ENCODE data around the gene SLC4A4. TPM values are rescaled to one million over a fixed set of nuclear protein-coding genes. Genes with fewer than 3 reads are reported as not detected.

The SLC4A4 gene
- total and polyA plus RNA-seq, 2 of the 8 experiments (the other 6 are each of a cell fraction or from before 2014, with no cell fraction given): 0.67 to 2.8 TPM

GRCh38 chr4:71554025-71554424, 215.2 kb downstream of the SLC4A4 start:
- Histone ChIP-seq H2BK5ac (ENCODE audit: low read depth, low read length) (no peak overlapping the region), H2BK20ac (ENCODE audit: low read length) (no peak overlapping the region), H3K9me3 (ENCODE audit: insufficient read depth in 2 of 2, low read depth in 1 of 2, low read length in 1 of 2) (no peaks in the 10 kb centered on the region), H3K23me2 (ENCODE audit: low read depth, low read length) (no peaks in the 10 kb centered on the region), H4K8ac (ENCODE audit: extremely low read depth, insufficient read depth, low read length) (no peak overlapping the region), H3K4me3 (ENCODE audit: extremely low read depth in 1 of 4, insufficient read depth in 2 of 4, low read depth in 3 of 4, low read length in 4 of 4) (no peak overlapping the region), H3K27me3 (replicated peaks in 1 of 4; ENCODE audit: control insufficient read depth in 3 of 4, extremely low read depth in 1 of 4, insufficient read depth in 3 of 4, low read length in 3 of 4) (no peaks in the 10 kb centered on the region), H3K4me1 (replicated peaks in 1 of 4; ENCODE audit: control insufficient read depth in 3 of 4, insufficient read depth in 4 of 4, low read length in 3 of 4) (no peaks in the 10 kb centered on the region; a peak in 1 of 7 replicates), H4K91ac (replicated peaks; ENCODE audit: insufficient read length, low read length) (no peak overlapping the region), H3K79me1 (ENCODE audit: low read depth, low read length) (no peaks in the 10 kb centered on the region), H3K56ac (replicated peaks; ENCODE audit: insufficient read length, low read depth, low read length) (no peak overlapping the region), H3K14ac (ENCODE audit: insufficient read length) (no peak overlapping the region), H3K4me2 (ENCODE audit: insufficient read depth in 1 of 2, low read depth in 2 of 2, low read length in 2 of 2) (no peak overlapping the region), H3K9ac (replicated peaks in 1 of 4; ENCODE audit: extremely low read depth in 1 of 4, low read depth in 3 of 4, low read length in 3 of 4) (no peak overlapping the region), H2BK12ac (ENCODE audit: low read depth, low read length) (no peak overlapping the region), H3K79me2 (ENCODE audit: control insufficient read depth in 1 of 2, insufficient read depth in 2 of 2, low read length in 2 of 2) (no peaks in the 10 kb centered on the region), H2AK5ac (ENCODE audit: low read depth, low read length) (no peak overlapping the region), H2AFZ (ENCODE audit: low read length) (no peak overlapping the region), H3K18ac (ENCODE audit: extremely low read depth, low read length) (no peak overlapping the region), H3K4ac (replicated peaks; ENCODE audit: insufficient read length, low read depth, low read length) (no peak overlapping the region), H2BK15ac (ENCODE audit: low read length) (no peak overlapping the region), H3K36me3 (ENCODE audit: control insufficient read depth in 2 of 4, insufficient read depth in 4 of 4, low read length in 3 of 4) (no peaks in the 10 kb centered on the region), H4K5ac (ENCODE audit: insufficient read length, low read depth, low read length) (no peak overlapping the region), H3K23ac (ENCODE audit: insufficient read length) (no peak overlapping the region), H3K27ac (ENCODE audit: low read depth, low read length) (no peak overlapping the region), H4K20me1 (replicated peaks in 1 of 2; ENCODE audit: control insufficient read depth in 1 of 2, insufficient read depth in 2 of 2, low read length in 2 of 2) (no peaks in the 10 kb centered on the region), H2BK120ac (replicated peaks; ENCODE audit: low read depth, low read length) (no peak overlapping the region)
- 63% methylated on average over 2 of the region's 2 CpGs; no CpG with 5 or more reads in 1 of the 2 experiments for WGBS, 2 experiments (ENCODE audit: extremely low coverage in 1 of 2, insufficient coverage in 1 of 2, insufficient read length in 1 of 2, insufficient replicate concordance in 2 of 2, low coverage in 1 of 2, low lambda C conversion rate in 2 of 2, missing lambda C conversion rate in 1 of 2)
- POLR2A ChIA-PET (ENCODE audit: partially characterized antibody): no interaction called here
- TF ChIP-seq CBX8 (IDR thresholded peaks at IDR 0.05; ENCODE audit: borderline replicate concordance, low read depth, low read length) (no peak), SRF (IDR thresholded peaks at IDR 0.05; ENCODE audit: low read depth, low read length) (no peak), MAFK (IDR thresholded peaks at IDR 0.05; ENCODE audit: low read depth, low read length) (no peak), CTCF (IDR thresholded peaks at IDR 0.05; ENCODE audit: control extremely low read depth in 1 of 3, insufficient read depth in 1 of 3, low read depth in 1 of 3, low read length in 3 of 3) (no peak), TBP (IDR thresholded peaks at IDR 0.05; ENCODE audit: low read depth, low read length) (no peak), SIX5 (IDR thresholded peaks at IDR 0.05; ENCODE audit: low read depth, low read length) (no peak), NANOG (IDR thresholded peaks at IDR 0.05; ENCODE audit: insufficient read depth, low read depth, low read length, poor library complexity, severe bottlenecking) (no peak), EZH2 (IDR thresholded peaks at IDR 0.05; ENCODE audit: low read depth, low read length, severe bottlenecking) (no peak), MAX (IDR thresholded peaks at IDR 0.05) (no peak), BACH1 (IDR thresholded peaks at IDR 0.05; ENCODE audit: low read length) (no peak), NRF1 (IDR thresholded peaks at IDR 0.05; ENCODE audit: low read depth, low read length) (no peak)
- CTCF ChIA-PET (ENCODE audit: partially characterized antibody): interaction anchor here (0.9 to 2.3 kb wide), 24 partner anchors 8 to 468 kb away, joined by 3 to 14 read pairs (median 4); no protein-coding TSS in a partner anchor
- FAIRE-seq (no peak), DNase-seq (ENCODE audit: low read depth in 1 of 2, low spot score in 2 of 2) (no peak)

All from H1 (cell line).